Measurements from ENCODE around the gene TMEM238L. TPM values are rescaled to one million over a fixed set of nuclear protein-coding genes. Genes with fewer than 3 reads are reported as not detected.

Gene TMEM238L
- total RNA-seq, 1 donor, result not detected

DNA sequence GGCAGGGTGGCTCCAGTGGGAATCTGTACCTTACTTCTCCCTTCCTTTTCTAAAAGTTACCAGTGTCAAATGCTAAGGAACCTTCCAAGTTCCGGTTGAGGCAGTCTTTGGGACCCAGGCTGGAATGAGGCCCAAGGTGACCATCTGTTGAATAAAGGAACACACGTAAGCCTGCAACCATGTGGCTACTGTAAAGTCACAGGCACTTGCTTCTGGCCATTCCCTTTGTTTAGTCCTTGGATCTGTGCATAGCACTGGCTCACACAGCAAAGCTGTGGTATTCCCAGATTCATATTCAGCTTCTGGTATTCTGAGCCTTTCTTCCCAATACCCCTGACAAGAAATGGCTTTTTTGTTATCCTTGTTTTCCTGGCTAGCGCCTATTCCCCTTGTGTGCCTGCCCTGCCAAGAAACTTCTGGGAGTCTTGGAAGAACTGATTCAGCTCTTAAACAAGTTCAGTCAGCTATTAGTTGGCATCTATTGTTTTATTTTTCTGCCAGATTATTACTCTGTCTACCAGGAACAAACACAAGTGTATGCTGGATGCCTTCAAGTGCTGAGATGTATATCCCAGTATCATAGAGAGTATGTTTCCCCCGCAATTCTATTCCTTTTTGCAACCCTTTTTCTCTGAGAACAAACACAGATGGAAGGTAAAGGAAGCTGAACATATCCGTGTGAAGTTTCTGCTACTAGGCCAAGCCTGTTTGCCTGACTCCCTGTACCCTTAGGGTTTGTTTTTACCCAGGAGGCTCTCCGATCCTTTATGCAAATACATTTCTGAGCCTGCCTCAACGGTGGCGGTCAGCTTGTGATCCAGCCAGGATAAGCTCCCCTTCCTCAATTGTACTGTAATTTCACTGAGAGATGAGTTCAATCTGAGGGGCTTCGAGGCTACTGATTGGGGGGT lies 13.2 kb downstream of the TMEM238L start:
- Histone ChIP-seq H3K27me3 (ENCODE audit: insufficient read depth, low read length) (no peaks in the 10 kb centered on the region), H2AFZ (ENCODE audit: low read length) (no peak overlapping the region), H3K4me1 (ENCODE audit: insufficient read depth, low read length) (no peaks in the 10 kb centered on the region), H3K36me3 (ENCODE audit: insufficient read depth, low read length) (no peaks in the 10 kb centered on the region), H3K27ac (ENCODE audit: low read depth, low read length) (no peak overlapping the region), H3K4me2 (ENCODE audit: insufficient read depth, low read length) (no peak overlapping the region), H3K79me2 (ENCODE audit: insufficient read depth, low read length) (no peaks in the 10 kb centered on the region), H3K9me3 (ENCODE audit: low read depth, low read length) (no peaks in the 10 kb centered on the region), H4K20me1 (ENCODE audit: insufficient read depth, low read length) (no peaks in the 10 kb centered on the region), H3K4me3 (ENCODE audit: insufficient read depth, low read length) (no peak overlapping the region)
- TF ChIP-seq, protein P1, sequence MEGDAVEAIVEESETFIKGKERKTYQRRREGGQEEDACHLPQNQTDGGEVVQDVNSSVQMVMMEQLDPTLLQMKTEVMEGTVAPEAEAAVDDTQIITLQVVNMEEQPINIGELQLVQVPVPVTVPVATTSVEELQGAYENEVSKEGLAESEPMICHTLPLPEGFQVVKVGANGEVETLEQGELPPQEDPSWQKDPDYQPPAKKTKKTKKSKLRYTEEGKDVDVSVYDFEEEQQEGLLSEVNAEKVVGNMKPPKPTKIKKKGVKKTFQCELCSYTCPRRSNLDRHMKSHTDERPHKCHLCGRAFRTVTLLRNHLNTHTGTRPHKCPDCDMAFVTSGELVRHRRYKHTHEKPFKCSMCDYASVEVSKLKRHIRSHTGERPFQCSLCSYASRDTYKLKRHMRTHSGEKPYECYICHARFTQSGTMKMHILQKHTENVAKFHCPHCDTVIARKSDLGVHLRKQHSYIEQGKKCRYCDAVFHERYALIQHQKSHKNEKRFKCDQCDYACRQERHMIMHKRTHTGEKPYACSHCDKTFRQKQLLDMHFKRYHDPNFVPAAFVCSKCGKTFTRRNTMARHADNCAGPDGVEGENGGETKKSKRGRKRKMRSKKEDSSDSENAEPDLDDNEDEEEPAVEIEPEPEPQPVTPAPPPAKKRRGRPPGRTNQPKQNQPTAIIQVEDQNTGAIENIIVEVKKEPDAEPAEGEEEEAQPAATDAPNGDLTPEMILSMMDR (IDR thresholded peaks at IDR 0.05; ENCODE audit: extremely low read depth, low read depth, low read length), result no peak
- no peak for DNase-seq (ENCODE audit: insufficient read length, low spot score, missing footprints)

DNA sequence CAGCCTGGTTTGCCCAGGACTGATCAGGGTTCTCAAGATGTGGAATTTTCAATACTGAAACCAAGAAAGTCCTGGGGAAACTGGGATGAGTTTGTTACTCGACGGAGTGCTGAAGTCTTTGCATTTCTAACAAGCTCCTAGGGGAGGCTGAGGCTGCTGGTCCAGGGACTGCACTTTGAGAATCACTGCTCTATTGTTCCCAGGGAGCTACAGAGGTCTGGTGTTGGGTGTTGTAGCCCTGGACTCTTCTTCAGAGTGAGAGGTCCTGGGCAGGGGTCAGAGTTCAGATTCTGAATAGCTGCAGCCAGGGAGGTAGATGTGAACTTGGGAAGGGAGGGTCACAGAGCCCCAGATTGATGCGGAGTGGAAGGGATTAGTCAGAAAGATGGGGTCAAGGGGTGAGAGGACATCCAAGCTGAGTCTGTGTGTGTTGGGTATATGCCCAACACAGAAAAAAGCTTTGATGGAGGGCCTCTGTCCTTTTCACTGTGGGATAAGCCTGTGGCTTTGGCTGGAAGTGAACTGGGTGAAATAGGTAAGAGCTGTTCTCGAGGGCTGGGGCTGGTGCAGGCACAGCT lies 14.1 kb downstream of the TMEM238L start:
- DNase-seq (ENCODE audit: insufficient read length, low spot score, missing footprints), result no peak
- no peak overlapping the region for H3K4me3 ChIP-seq (ENCODE audit: insufficient read depth, low read length)
- H3K27me3 ChIP-seq (ENCODE audit: insufficient read depth, low read length), result no peaks in the 10 kb centered on the region
- TF ChIP-seq, protein P1 (IDR thresholded peaks at IDR 0.05; ENCODE audit: extremely low read depth, low read depth, low read length), result no peak
- no peaks in the 10 kb centered on the region for H3K4me1 ChIP-seq (ENCODE audit: insufficient read depth, low read length)
- no peak overlapping the region for H3K4me2 ChIP-seq (ENCODE audit: insufficient read depth, low read length)
- no peaks in the 10 kb centered on the region for H4K20me1 ChIP-seq (ENCODE audit: insufficient read depth, low read length)
- no peak overlapping the region for H2AFZ ChIP-seq (ENCODE audit: low read length)
- H3K79me2 ChIP-seq (ENCODE audit: insufficient read depth, low read length), result no peaks in the 10 kb centered on the region
- H3K36me3 ChIP-seq (ENCODE audit: insufficient read depth, low read length), result no peaks in the 10 kb centered on the region
- H3K27ac ChIP-seq (ENCODE audit: low read depth, low read length), result no peak overlapping the region
- H3K9me3 ChIP-seq (ENCODE audit: low read depth, low read length), result no peaks in the 10 kb centered on the region

DNA sequence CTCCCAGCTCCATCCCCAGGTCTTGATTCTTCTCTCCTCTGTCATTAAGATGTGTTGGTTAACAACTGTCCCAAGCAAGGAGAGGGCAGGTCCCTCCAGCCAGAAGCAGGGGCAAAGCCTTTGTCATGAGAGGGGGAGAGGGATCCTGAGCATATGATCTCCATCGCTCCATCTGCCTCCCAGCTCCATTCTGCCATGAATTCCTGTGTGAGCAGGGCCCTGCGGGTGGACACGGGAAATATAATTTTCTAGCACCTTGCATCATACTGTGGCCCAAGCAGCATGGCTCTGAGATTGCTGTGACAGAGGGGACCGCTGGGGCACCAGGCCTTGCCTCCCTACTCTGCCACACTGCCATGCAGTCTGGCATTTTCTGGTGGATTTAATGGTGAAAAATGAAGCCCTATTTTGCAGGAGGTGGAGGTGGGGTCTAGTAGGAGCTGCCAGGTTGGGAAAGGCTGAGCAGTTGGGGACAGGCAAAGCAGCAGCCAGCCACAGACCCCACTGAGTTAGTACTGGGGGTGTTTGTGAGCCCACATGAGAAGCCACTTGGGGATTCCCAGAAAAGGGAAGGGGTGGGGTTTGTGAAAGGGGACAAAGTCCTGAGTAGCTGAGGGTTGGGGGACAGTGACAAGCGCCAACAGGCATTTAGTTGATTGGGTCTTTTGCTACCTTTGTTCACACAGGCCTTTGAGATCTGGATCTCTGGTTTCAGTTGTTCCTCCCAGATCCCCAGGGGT lies 16.4 kb downstream of the TMEM238L start:
- no peaks in the 10 kb centered on the region for H3K36me3 ChIP-seq (ENCODE audit: insufficient read depth, low read length)
- no peaks in the 10 kb centered on the region for H3K79me2 ChIP-seq (ENCODE audit: insufficient read depth, low read length)
- H2AFZ ChIP-seq (ENCODE audit: low read length), result no peak overlapping the region
- no peaks in the 10 kb centered on the region for H3K9me3 ChIP-seq (ENCODE audit: low read depth, low read length)
- no peaks in the 10 kb centered on the region for H3K27me3 ChIP-seq (ENCODE audit: insufficient read depth, low read length)
- DNase-seq (ENCODE audit: insufficient read length, low spot score, missing footprints), result no peak
- H3K27ac ChIP-seq (ENCODE audit: low read depth, low read length), result no peak overlapping the region
- no peak overlapping the region for H3K4me3 ChIP-seq (ENCODE audit: insufficient read depth, low read length)
- no peak overlapping the region for H3K4me2 ChIP-seq (ENCODE audit: insufficient read depth, low read length)
- H4K20me1 ChIP-seq (ENCODE audit: insufficient read depth, low read length), result no peaks in the 10 kb centered on the region
- TF ChIP-seq, protein P1 (IDR thresholded peaks at IDR 0.05; ENCODE audit: extremely low read depth, low read depth, low read length), result no peak
- no peaks in the 10 kb centered on the region for H3K4me1 ChIP-seq (ENCODE audit: insufficient read depth, low read length)

DNA sequence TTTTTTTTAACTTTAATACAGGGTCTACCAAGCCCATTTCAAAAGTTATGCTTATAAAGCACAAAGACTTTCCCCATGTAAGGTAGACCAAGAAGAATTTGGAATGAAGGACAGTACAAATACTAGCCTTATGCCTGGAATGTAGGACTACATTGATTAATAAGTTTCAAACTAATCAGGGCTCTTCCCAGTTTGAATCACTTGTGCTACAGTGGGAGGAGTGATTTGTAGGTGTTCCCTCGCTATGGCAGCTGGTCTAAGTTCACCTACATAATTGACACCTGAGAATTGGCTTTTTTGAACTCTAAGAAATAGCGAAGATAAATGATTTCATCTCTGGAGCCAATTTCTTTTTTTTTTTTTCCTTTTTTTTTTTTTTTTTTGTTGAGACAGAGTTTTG lies 18.6 kb downstream of the TMEM238L start:
- H3K4me1 ChIP-seq (ENCODE audit: insufficient read depth, low read length), result no peaks in the 10 kb centered on the region
- no peak overlapping the region for H2AFZ ChIP-seq (ENCODE audit: low read length)
- no peak overlapping the region for H3K27ac ChIP-seq (ENCODE audit: low read depth, low read length)
- TF ChIP-seq, protein P1 (IDR thresholded peaks at IDR 0.05; ENCODE audit: extremely low read depth, low read depth, low read length), result no peak
- H4K20me1 ChIP-seq (ENCODE audit: insufficient read depth, low read length), result no peaks in the 10 kb centered on the region
- H3K36me3 ChIP-seq (ENCODE audit: insufficient read depth, low read length), result no peaks in the 10 kb centered on the region
- no peak overlapping the region for H3K4me2 ChIP-seq (ENCODE audit: insufficient read depth, low read length)
- no peak overlapping the region for H3K4me3 ChIP-seq (ENCODE audit: insufficient read depth, low read length)
- no peaks in the 10 kb centered on the region for H3K9me3 ChIP-seq (ENCODE audit: low read depth, low read length)
- no peak for DNase-seq (ENCODE audit: insufficient read length, low spot score, missing footprints)
- no peaks in the 10 kb centered on the region for H3K79me2 ChIP-seq (ENCODE audit: insufficient read depth, low read length)
- no peaks in the 10 kb centered on the region for H3K27me3 ChIP-seq (ENCODE audit: insufficient read depth, low read length)

Measured in osteoblast (primary cell).